ENCODE results near the gene WRAP73.

Gene WRAP73

GRCh38 chr1:3614755-3615742 is 34.9 kb downstream of the WRAP73 start:
- peaks cover 3 to 26% (median 17%) of the 10 kb centered on the region in 5 donors for H3K4me1 ChIP-seq (ENCODE audit: control insufficient read depth in 5 of 5, insufficient read depth in 5 of 5, low read length in 5 of 5)
- no peak overlapping the region for H3K4me3 ChIP-seq (ENCODE audit: low read depth in 1 of 5, low read length in 5 of 5)
- no peak overlapping the region for H3K9ac ChIP-seq (ENCODE audit: low read length in 5 of 5)
- no peaks in the 10 kb centered on the region for H3K36me3 ChIP-seq (ENCODE audit: control insufficient read depth in 5 of 5, insufficient read depth in 5 of 5, low read length in 5 of 5)
- H3K27ac ChIP-seq (ENCODE audit: low read depth, low read length): no peak overlapping the region
- peaks cover 22 to 50% (median 40%) of the 10 kb centered on the region in 5 donors for H3K27me3 ChIP-seq (ENCODE audit: control insufficient read depth in 5 of 5, insufficient read depth in 4 of 5, low read length in 5 of 5)
- no peaks in the 10 kb centered on the region for H3K9me3 ChIP-seq (ENCODE audit: control insufficient read depth in 5 of 5, low read length in 5 of 5)

- peaks cover 0 to 27% (median 18%) of the 10 kb centered on the region in 5 donors for H3K4me1 ChIP-seq (ENCODE audit: control insufficient read depth in 5 of 5, insufficient read depth in 5 of 5, low read length in 5 of 5)
- no peaks in the 10 kb centered on the region for H3K36me3 ChIP-seq (ENCODE audit: control insufficient read depth in 5 of 5, insufficient read depth in 5 of 5, low read length in 5 of 5)
- H3K4me3 ChIP-seq (ENCODE audit: low read depth in 1 of 5, low read length in 5 of 5): peak overlapping the region in 1 of 5 donors; percentile 52
- H3K27ac ChIP-seq (ENCODE audit: low read depth, low read length): no peak overlapping the region
- H3K9me3 ChIP-seq (ENCODE audit: control insufficient read depth in 5 of 5, low read length in 5 of 5): no peaks in the 10 kb centered on the region
- H3K9ac ChIP-seq (ENCODE audit: low read length in 5 of 5): no peak overlapping the region
- peaks cover 42 to 71% (median 52%) of the 10 kb centered on the region in 5 donors for H3K27me3 ChIP-seq (ENCODE audit: control insufficient read depth in 5 of 5, insufficient read depth in 4 of 5, low read length in 5 of 5)
Observed at GRCh38 chr1:3612123-3612522, 37.8 kb downstream of the WRAP73 start.

- Histone ChIP-seq H3K9ac (ENCODE audit: low read length in 5 of 5) (no peak within 1 kb of the TSS), H3K4me1 (ENCODE audit: control insufficient read depth in 5 of 5, insufficient read depth in 5 of 5, low read length in 5 of 5) (peaks cover 0 to 27% (median 18%) of the 10 kb centered on the region in 5 donors), H3K27ac (ENCODE audit: low read depth, low read length) (no peak within 1 kb of the TSS), H3K4me3 (ENCODE audit: low read depth in 1 of 5, low read length in 5 of 5) (peak within 1 kb of the TSS in 3 of 5 donors; percentile 4 to 52 (median 18)), H3K9me3 (ENCODE audit: control insufficient read depth in 5 of 5, low read length in 5 of 5) (no peaks in the 10 kb centered on the region), H3K27me3 (ENCODE audit: control insufficient read depth in 5 of 5, insufficient read depth in 4 of 5, low read length in 5 of 5) (peaks cover 48 to 77% (median 56%) of the 10 kb centered on the region in 5 donors), H3K36me3 (ENCODE audit: control insufficient read depth in 5 of 5, insufficient read depth in 5 of 5, low read length in 5 of 5) (no peaks in the 10 kb centered on the region)
Observed at GRCh38 chr1:3611170-3612019, 38.5 kb downstream of the WRAP73 start, which contains the start of gene MEGF6. MEGF6 (minus strand) TSS chr1:3611508; CDS start chr1:3611268, 240 bp downstream.

- no peaks in the 10 kb centered on the region for H3K36me3 ChIP-seq (ENCODE audit: control insufficient read depth in 5 of 5, insufficient read depth in 5 of 5, low read length in 5 of 5)
- no peak overlapping the region for H3K27ac ChIP-seq (ENCODE audit: low read depth, low read length)
- no peak overlapping the region for H3K9ac ChIP-seq (ENCODE audit: low read length in 5 of 5)
- H3K4me3 ChIP-seq (ENCODE audit: low read depth in 1 of 5, low read length in 5 of 5): peak overlapping the region in 3 of 5 donors; percentile 4 to 51 (median 18)
- peaks cover 51 to 77% (median 61%) of the 10 kb centered on the region in 5 donors for H3K27me3 ChIP-seq (ENCODE audit: control insufficient read depth in 5 of 5, insufficient read depth in 4 of 5, low read length in 5 of 5)
- peaks cover 0 to 27% (median 18%) of the 10 kb centered on the region in 5 donors for H3K4me1 ChIP-seq (ENCODE audit: control insufficient read depth in 5 of 5, insufficient read depth in 5 of 5, low read length in 5 of 5)
- no peaks in the 10 kb centered on the region for H3K9me3 ChIP-seq (ENCODE audit: control insufficient read depth in 5 of 5, low read length in 5 of 5)
Observed at GRCh38 chr1:3610527-3611169, 39.3 kb downstream of the WRAP73 start.

- peak overlapping the region in 1 of 5 donors; percentile 51 for H3K4me3 ChIP-seq (ENCODE audit: low read depth in 1 of 5, low read length in 5 of 5)
- no peak overlapping the region for H3K27ac ChIP-seq (ENCODE audit: low read depth, low read length)
- no peak overlapping the region for H3K9ac ChIP-seq (ENCODE audit: low read length in 5 of 5)
- no peaks in the 10 kb centered on the region for H3K9me3 ChIP-seq (ENCODE audit: control insufficient read depth in 5 of 5, low read length in 5 of 5)
- no peaks in the 10 kb centered on the region for H3K36me3 ChIP-seq (ENCODE audit: control insufficient read depth in 5 of 5, insufficient read depth in 5 of 5, low read length in 5 of 5)
- peaks cover 53 to 71% (median 63%) of the 10 kb centered on the region in 5 donors for H3K27me3 ChIP-seq (ENCODE audit: control insufficient read depth in 5 of 5, insufficient read depth in 4 of 5, low read length in 5 of 5)
- H3K4me1 ChIP-seq (ENCODE audit: control insufficient read depth in 5 of 5, insufficient read depth in 5 of 5, low read length in 5 of 5): peaks cover 0 to 27% (median 18%) of the 10 kb centered on the region in 5 donors
Observed at GRCh38 chr1:3609769-3610526, 40.0 kb downstream of the WRAP73 start.

GRCh38 chr1:3609016-3609768 is 40.7 kb downstream of the WRAP73 start:
- H3K27ac ChIP-seq (ENCODE audit: low read depth, low read length): no peak overlapping the region
- peaks cover 0 to 27% (median 18%) of the 10 kb centered on the region in 5 donors for H3K4me1 ChIP-seq (ENCODE audit: control insufficient read depth in 5 of 5, insufficient read depth in 5 of 5, low read length in 5 of 5)
- no peaks in the 10 kb centered on the region for H3K9me3 ChIP-seq (ENCODE audit: control insufficient read depth in 5 of 5, low read length in 5 of 5)
- H3K9ac ChIP-seq (ENCODE audit: low read length in 5 of 5): no peak overlapping the region
- no peaks in the 10 kb centered on the region for H3K36me3 ChIP-seq (ENCODE audit: control insufficient read depth in 5 of 5, insufficient read depth in 5 of 5, low read length in 5 of 5)
- H3K4me3 ChIP-seq (ENCODE audit: low read depth in 1 of 5, low read length in 5 of 5): no peak overlapping the region
- peaks cover 54 to 72% (median 70%) of the 10 kb centered on the region in 5 donors for H3K27me3 ChIP-seq (ENCODE audit: control insufficient read depth in 5 of 5, insufficient read depth in 4 of 5, low read length in 5 of 5)

GRCh38 chr1:3608154-3608553 is 41.7 kb downstream of the WRAP73 start:
- Histone ChIP-seq H3K4me3 (ENCODE audit: low read depth in 1 of 5, low read length in 5 of 5) (no peak overlapping the region), H3K27me3 (ENCODE audit: control insufficient read depth in 5 of 5, insufficient read depth in 4 of 5, low read length in 5 of 5) (peaks cover 50 to 76% (median 63%) of the 10 kb centered on the region in 5 donors), H3K9ac (ENCODE audit: low read length in 5 of 5) (no peak overlapping the region), H3K9me3 (ENCODE audit: control insufficient read depth in 5 of 5, low read length in 5 of 5) (no peaks in the 10 kb centered on the region), H3K4me1 (ENCODE audit: control insufficient read depth in 5 of 5, insufficient read depth in 5 of 5, low read length in 5 of 5) (peaks cover 0 to 27% (median 18%) of the 10 kb centered on the region in 5 donors), H3K36me3 (ENCODE audit: control insufficient read depth in 5 of 5, insufficient read depth in 5 of 5, low read length in 5 of 5) (no peaks in the 10 kb centered on the region), H3K27ac (ENCODE audit: low read depth, low read length) (no peak overlapping the region)

GRCh38 chr1:3607703-3608065 is 42.2 kb downstream of the WRAP73 start:
- no peaks in the 10 kb centered on the region for H3K36me3 ChIP-seq (ENCODE audit: control insufficient read depth in 5 of 5, insufficient read depth in 5 of 5, low read length in 5 of 5)
- no peak overlapping the region for H3K9ac ChIP-seq (ENCODE audit: low read length in 5 of 5)
- peaks cover 46 to 71% (median 64%) of the 10 kb centered on the region in 5 donors for H3K27me3 ChIP-seq (ENCODE audit: control insufficient read depth in 5 of 5, insufficient read depth in 4 of 5, low read length in 5 of 5)
- no peak overlapping the region for H3K27ac ChIP-seq (ENCODE audit: low read depth, low read length)
- peaks cover 0 to 27% (median 18%) of the 10 kb centered on the region in 5 donors for H3K4me1 ChIP-seq (ENCODE audit: control insufficient read depth in 5 of 5, insufficient read depth in 5 of 5, low read length in 5 of 5)
- H3K4me3 ChIP-seq (ENCODE audit: low read depth in 1 of 5, low read length in 5 of 5): no peak overlapping the region
- no peaks in the 10 kb centered on the region for H3K9me3 ChIP-seq (ENCODE audit: control insufficient read depth in 5 of 5, low read length in 5 of 5)

Data from subcutaneous abdominal adipose tissue (tissue), 5 donors.